ENCODE results near the gene AQP2. TPM values are rescaled to one million over a fixed set of nuclear protein-coding genes. Genes with fewer than 3 reads are reported as not detected.

AQP2 gene
- total RNA-seq, 2 donors from 2014 or later = not detected

- intact Hi-C loops (cut with DNase I) = no loop called here
- Histone ChIP-seq H3K36me3 (no peaks in the 10 kb centered on the region), H3K27ac (no peak overlapping the region), H3K4me3 (no peak overlapping the region), H3K9ac (ENCODE audit: low read depth in 2 of 2, low read length in 2 of 2) (no peak overlapping the region), H3K4me1 (peaks cover 6% of the 10 kb centered on the region), H3K9me3 (no peaks in the 10 kb centered on the region), H3K27me3 (peaks cover 15% of the 10 kb centered on the region)
- no peak for DNase-seq
- no peak for TF ChIP-seq CTCF (IDR thresholded peaks at IDR 0.05)
Observed at GRCh38 chr12:49964849-49965624, 14.5 kb downstream of the AQP2 start.

- intact Hi-C loops (cut with DNase I) = no loop called here
- Histone ChIP-seq H3K9ac (ENCODE audit: low read depth in 2 of 2, low read length in 2 of 2) (no peak overlapping the region), H3K4me3 (no peak overlapping the region), H3K4me1 (peaks cover 6% of the 10 kb centered on the region), H3K27me3 (peaks cover 7% of the 10 kb centered on the region), H3K9me3 (no peaks in the 10 kb centered on the region), H3K27ac (no peak overlapping the region), H3K36me3 (no peaks in the 10 kb centered on the region)
- no peak for DNase-seq
- no peak for TF ChIP-seq CTCF (IDR thresholded peaks at IDR 0.05)
Observed at GRCh38 chr12:49965836-49966235, 15.3 kb downstream of the AQP2 start.

- Histone ChIP-seq H3K27me3 (no peaks in the 10 kb centered on the region), H3K9me3 (no peaks in the 10 kb centered on the region), H3K4me3 (no peak overlapping the region), H3K4me1 (no peaks in the 10 kb centered on the region), H3K27ac (no peak overlapping the region), H3K9ac (ENCODE audit: low read depth in 2 of 2, low read length in 2 of 2) (no peak overlapping the region), H3K36me3 (no peaks in the 10 kb centered on the region)
- no peak for TF ChIP-seq CTCF (IDR thresholded peaks at IDR 0.05)
- intact Hi-C loops (cut with DNase I) = no loop called here
- DNase-seq = no peak
Observed at GRCh38 chr12:49966511-49967041, 16.0 kb downstream of the AQP2 start.

- Histone ChIP-seq H3K36me3 (no peaks in the 10 kb centered on the region), H3K4me1 (no peaks in the 10 kb centered on the region), H3K9ac (ENCODE audit: low read depth in 2 of 2, low read length in 2 of 2) (peak overlapping the region in 1 of 2 donors; percentile 30), H3K27me3 (no peaks in the 10 kb centered on the region), H3K9me3 (no peaks in the 10 kb centered on the region), H3K27ac (no peak overlapping the region), H3K4me3 (peak overlapping the region; percentile 33)
- TF ChIP-seq CTCF (IDR thresholded peaks at IDR 0.05) = peak; percentile 70
- intact Hi-C loops (cut with DNase I) = no loop called here
- peak; percentile 95 for DNase-seq
Observed at GRCh38 chr12:49967042-49967776, 16.7 kb downstream of the AQP2 start.

GRCh38 chr12:49967777-49968250 is 17.3 kb downstream of the AQP2 start:
- intact Hi-C loops (cut with DNase I) = no loop called here
- H3K36me3 ChIP-seq = no peaks in the 10 kb centered on the region
- peak overlapping the region; percentile 33 for H3K4me3 ChIP-seq
- TF ChIP-seq CTCF (IDR thresholded peaks at IDR 0.05) = no peak
- peak overlapping the region in 1 of 2 donors; percentile 16 for H3K9ac ChIP-seq (ENCODE audit: low read depth in 2 of 2, low read length in 2 of 2)
- no peaks in the 10 kb centered on the region for H3K9me3 ChIP-seq
- no peaks in the 10 kb centered on the region for H3K27me3 ChIP-seq
- no peak for DNase-seq
- H3K27ac ChIP-seq = no peak overlapping the region
- no peaks in the 10 kb centered on the region for H3K4me1 ChIP-seq
